GM23338 (cell line): ENCODE data around the gene KRTAP9-8.

ENCODE experiments used
- TF ChIP-seq, protein P1 (sequence below), 2 experiments: fragments of 200-600 bp in 1 of 2; sonication (generic) in 1 of 2; conservative IDR thresholded peaks; 2 replicates each; pipeline versions ENCODE4 v1.5.1 to v1.6.1; 2016 to 2017; ENCODE audit warnings: antibody characterized with exemption in 2 of 2, low read depth in 2 of 2, mild to moderate bottlenecking in 2 of 2, moderate library complexity in 1 of 2
- TF ChIP-seq, protein P2 (sequence below): IDR thresholded peaks from one replicate; pipeline ENCODE4 v1.6.1; 2018; ENCODE audit warnings: antibody characterized with exemption; ENCODE audit not compliant: unreplicated experiment

DNA sequence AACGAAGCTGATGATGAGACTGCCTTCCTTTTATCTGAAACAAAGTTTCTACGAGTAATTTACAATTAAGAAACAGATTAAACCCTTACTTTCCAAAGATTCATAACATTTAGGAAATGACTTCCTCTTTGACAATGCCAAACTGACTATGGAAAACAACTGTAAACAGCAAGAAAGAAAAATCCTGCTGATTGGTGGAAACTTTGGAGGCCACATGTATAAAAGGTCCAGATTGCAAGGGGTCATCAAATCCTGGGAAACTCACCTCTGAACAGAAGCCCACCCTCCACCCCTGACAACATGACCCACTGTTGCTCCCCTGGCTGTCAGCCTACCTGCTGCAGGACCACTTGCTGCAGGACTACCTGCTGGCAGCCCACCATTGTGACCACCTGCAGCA lies 27.3 kb downstream of the KRTAP9-8 start, which contains the start of gene KRTAP9-6:
- TF ChIP-seq, protein P1, sequence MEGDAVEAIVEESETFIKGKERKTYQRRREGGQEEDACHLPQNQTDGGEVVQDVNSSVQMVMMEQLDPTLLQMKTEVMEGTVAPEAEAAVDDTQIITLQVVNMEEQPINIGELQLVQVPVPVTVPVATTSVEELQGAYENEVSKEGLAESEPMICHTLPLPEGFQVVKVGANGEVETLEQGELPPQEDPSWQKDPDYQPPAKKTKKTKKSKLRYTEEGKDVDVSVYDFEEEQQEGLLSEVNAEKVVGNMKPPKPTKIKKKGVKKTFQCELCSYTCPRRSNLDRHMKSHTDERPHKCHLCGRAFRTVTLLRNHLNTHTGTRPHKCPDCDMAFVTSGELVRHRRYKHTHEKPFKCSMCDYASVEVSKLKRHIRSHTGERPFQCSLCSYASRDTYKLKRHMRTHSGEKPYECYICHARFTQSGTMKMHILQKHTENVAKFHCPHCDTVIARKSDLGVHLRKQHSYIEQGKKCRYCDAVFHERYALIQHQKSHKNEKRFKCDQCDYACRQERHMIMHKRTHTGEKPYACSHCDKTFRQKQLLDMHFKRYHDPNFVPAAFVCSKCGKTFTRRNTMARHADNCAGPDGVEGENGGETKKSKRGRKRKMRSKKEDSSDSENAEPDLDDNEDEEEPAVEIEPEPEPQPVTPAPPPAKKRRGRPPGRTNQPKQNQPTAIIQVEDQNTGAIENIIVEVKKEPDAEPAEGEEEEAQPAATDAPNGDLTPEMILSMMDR (conservative IDR thresholded peaks at IDR 0.05; ENCODE audit: low read depth in 2 of 2) = no peak
- TF ChIP-seq, protein P2, sequence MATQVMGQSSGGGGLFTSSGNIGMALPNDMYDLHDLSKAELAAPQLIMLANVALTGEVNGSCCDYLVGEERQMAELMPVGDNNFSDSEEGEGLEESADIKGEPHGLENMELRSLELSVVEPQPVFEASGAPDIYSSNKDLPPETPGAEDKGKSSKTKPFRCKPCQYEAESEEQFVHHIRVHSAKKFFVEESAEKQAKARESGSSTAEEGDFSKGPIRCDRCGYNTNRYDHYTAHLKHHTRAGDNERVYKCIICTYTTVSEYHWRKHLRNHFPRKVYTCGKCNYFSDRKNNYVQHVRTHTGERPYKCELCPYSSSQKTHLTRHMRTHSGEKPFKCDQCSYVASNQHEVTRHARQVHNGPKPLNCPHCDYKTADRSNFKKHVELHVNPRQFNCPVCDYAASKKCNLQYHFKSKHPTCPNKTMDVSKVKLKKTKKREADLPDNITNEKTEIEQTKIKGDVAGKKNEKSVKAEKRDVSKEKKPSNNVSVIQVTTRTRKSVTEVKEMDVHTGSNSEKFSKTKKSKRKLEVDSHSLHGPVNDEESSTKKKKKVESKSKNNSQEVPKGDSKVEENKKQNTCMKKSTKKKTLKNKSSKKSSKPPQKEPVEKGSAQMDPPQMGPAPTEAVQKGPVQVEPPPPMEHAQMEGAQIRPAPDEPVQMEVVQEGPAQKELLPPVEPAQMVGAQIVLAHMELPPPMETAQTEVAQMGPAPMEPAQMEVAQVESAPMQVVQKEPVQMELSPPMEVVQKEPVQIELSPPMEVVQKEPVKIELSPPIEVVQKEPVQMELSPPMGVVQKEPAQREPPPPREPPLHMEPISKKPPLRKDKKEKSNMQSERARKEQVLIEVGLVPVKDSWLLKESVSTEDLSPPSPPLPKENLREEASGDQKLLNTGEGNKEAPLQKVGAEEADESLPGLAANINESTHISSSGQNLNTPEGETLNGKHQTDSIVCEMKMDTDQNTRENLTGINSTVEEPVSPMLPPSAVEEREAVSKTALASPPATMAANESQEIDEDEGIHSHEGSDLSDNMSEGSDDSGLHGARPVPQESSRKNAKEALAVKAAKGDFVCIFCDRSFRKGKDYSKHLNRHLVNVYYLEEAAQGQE = no peak
